Osteocyte (in vitro differentiated cells): ENCODE results near the gene TBX3. TPM values are rescaled to one million over a fixed set of nuclear protein-coding genes. Genes with fewer than 3 reads are reported as not detected.

ENCODE experiments used
- DNase-seq: peaks from one replicate; pipeline ENCODE4 v3.0.0; 2021; ENCODE audit warnings: mixed read lengths; ENCODE audit not compliant: unreplicated experiment; ENCODE audit errors: extremely low spot score
- H3K27ac Mint-ChIP-seq: one replicate; pipeline ENCODE4 v1.8.0; 2021; ENCODE audit warnings: mild to moderate bottlenecking, mixed read lengths; ENCODE audit not compliant: unreplicated experiment
- H3K27me3 Mint-ChIP-seq: one replicate; pipeline ENCODE4 v1.8.0; 2021; ENCODE audit warnings: mixed read lengths; ENCODE audit not compliant: unreplicated experiment
- H3K36me3 Mint-ChIP-seq: one replicate; pipeline ENCODE4 v1.8.0; 2021; ENCODE audit warnings: mixed read lengths; ENCODE audit not compliant: unreplicated experiment
- H3K4me1 Mint-ChIP-seq: one replicate; pipeline ENCODE4 v1.8.0; 2021; ENCODE audit warnings: mixed read lengths; ENCODE audit not compliant: unreplicated experiment
- H3K4me3 Mint-ChIP-seq: one replicate; pipeline ENCODE4 v1.8.0; 2021; ENCODE audit warnings: mild to moderate bottlenecking, moderate library complexity, mixed read lengths; ENCODE audit not compliant: unreplicated experiment
- H3K9me3 Mint-ChIP-seq: one replicate; pipeline ENCODE4 v1.8.0; 2021; ENCODE audit warnings: mixed read lengths; ENCODE audit not compliant: unreplicated experiment
- total RNA-seq: library from RNA; stranded (reverse); gene quantifications from 2 replicates; pipeline ENCODE4 v1.2.1, GENCODE V29; 2021
- TF ChIP-seq, protein P1 (sequence below): fragments of 200-600 bp; sonication (generic); IDR thresholded peaks from 2 replicates; pipeline ENCODE4 v1.5.0; 2021; ENCODE audit warnings: antibody characterized with exemption, mild to moderate bottlenecking, moderate library complexity

Gene TBX3
- total RNA-seq, 1 donor from 2014 or later = 0.91 TPM

DNA sequence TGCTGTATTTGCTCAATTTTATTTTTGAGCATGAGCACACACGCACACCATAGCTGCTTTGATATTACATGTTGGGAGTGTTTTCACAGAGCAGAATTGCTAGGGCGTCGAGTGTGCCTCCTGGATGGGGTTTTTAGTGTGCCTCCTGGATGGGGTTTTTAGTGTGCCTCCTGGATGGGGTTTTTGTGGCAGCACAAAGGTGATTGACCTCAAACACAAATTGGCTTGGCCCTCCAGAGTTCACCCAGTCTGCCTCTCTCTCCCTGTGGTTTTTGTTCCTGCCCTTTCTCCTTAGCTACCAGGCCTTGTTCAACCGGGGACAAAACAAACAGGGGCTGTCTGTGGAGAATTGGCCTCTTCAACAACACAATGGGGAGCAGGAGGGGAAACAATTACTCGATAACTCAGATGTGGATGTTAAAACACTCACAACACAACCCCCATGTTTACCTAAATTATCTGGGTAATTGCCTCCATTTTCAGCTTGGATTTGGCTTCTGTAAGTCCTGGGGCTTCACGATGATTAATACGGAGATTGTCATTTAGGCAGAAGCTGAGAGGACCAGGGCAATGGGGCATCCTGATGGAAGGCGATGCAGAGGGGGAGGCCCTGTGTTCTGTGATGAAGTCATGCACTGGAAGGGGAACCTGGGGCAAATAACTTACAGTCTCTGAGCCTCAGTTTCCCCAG is 26.9 kb downstream of the TBX3 start:
- DNase-seq = no peak
- TF ChIP-seq, protein P1, sequence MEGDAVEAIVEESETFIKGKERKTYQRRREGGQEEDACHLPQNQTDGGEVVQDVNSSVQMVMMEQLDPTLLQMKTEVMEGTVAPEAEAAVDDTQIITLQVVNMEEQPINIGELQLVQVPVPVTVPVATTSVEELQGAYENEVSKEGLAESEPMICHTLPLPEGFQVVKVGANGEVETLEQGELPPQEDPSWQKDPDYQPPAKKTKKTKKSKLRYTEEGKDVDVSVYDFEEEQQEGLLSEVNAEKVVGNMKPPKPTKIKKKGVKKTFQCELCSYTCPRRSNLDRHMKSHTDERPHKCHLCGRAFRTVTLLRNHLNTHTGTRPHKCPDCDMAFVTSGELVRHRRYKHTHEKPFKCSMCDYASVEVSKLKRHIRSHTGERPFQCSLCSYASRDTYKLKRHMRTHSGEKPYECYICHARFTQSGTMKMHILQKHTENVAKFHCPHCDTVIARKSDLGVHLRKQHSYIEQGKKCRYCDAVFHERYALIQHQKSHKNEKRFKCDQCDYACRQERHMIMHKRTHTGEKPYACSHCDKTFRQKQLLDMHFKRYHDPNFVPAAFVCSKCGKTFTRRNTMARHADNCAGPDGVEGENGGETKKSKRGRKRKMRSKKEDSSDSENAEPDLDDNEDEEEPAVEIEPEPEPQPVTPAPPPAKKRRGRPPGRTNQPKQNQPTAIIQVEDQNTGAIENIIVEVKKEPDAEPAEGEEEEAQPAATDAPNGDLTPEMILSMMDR = no peak
- H3K9me3 Mint-ChIP-seq = no peaks in the 10 kb centered on the region
- H3K4me1 Mint-ChIP-seq = no peaks in the 10 kb centered on the region
- no peaks in the 10 kb centered on the region for H3K27me3 Mint-ChIP-seq
- H3K4me3 Mint-ChIP-seq = no peak overlapping the region
- no peaks in the 10 kb centered on the region for H3K36me3 Mint-ChIP-seq
- no peak overlapping the region for H3K27ac Mint-ChIP-seq

DNA sequence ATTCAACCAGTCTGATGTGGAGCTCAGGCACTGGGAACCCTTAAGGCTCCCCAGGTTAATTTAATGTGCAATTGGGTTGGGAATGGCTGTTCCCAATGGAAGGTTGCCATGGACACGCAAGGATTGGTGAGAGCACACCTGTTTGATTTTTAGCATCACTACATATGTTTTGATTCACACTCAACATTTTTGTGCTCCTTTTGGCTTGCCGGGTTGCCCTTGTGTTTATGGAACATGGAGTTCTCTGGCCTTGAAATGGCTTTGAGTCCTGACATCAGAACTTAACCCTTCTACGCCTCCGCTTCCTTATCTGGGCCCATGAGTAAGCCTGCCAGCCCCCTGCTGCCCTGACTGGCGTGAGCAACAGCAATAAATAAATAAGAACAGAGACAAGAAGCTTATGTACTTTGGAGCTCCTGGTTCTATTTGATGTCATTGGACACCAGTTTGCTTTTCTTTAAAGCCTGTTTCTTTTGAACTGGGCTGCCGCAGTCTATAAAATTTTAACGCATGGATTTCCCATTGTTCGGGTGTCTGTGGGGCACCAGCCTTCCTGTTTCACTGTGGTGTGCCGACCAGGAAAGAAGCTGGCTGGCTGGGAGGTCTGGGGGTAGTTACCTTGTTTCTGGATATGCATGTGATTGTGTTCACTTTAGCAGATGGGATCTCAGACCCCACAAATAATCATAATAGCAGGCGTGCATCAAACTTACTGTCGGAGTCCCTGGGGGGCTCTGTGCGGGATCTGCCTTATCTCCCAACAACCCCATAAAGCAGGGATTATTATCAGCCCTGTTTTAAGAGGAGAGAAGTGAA is 27.8 kb downstream of the TBX3 start:
- Mint-ChIP-seq H3K4me3 (no peak overlapping the region), H3K36me3 (no peaks in the 10 kb centered on the region), H3K4me1 (no peaks in the 10 kb centered on the region), H3K27me3 (no peaks in the 10 kb centered on the region), H3K9me3 (no peaks in the 10 kb centered on the region), H3K27ac (no peak overlapping the region)
- DNase-seq = no peak
- TF ChIP-seq, protein P1 = no peak

DNA sequence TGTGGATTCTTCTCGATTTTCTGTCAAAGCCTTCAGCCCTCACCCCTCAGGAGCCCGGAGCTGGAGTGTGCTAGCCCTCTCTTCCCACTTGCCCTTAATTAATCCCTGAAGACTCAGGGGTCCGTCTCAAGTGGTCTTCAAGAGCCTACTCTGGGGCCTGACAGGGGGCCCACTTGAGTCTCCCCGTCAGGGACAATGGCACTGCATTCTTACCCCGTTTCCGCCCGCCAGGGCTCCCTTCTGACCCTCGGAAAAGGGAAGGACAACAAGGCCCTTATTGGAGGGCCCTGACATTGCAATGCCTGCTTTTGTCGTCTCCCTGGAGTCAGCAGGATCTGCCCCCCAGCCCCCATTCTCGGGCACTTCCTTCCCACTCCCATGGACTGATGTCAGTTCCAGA is 34.4 kb downstream of the TBX3 start:
- Mint-ChIP-seq H3K4me3 (no peak overlapping the region), H3K27me3 (no peaks in the 10 kb centered on the region), H3K9me3 (no peaks in the 10 kb centered on the region), H3K4me1 (no peaks in the 10 kb centered on the region), H3K36me3 (no peaks in the 10 kb centered on the region), H3K27ac (no peak overlapping the region)
- DNase-seq = no peak
- TF ChIP-seq, protein P1 = no peak

DNA sequence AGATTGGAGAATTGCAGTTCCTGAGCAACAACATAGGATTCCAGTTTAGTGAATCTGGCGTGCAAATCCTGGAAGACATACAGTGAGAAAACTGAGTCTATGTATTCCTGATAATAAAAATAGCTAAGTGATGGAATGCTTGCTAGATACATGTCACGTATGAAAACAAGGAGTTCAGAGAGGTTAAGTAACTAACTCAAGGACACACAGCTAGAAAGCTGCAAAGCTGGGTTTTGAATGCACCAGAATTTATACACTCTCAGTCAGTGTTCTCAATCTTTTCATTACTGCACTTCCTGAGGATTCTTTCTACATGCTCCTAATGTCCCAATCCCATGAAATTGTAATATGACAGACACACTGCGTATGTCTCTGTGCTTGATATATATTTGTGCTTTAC is 35.3 kb downstream of the TBX3 start:
- Mint-ChIP-seq H3K36me3 (no peaks in the 10 kb centered on the region), H3K9me3 (no peaks in the 10 kb centered on the region), H3K27me3 (no peaks in the 10 kb centered on the region), H3K27ac (no peak overlapping the region), H3K4me3 (no peak overlapping the region), H3K4me1 (no peaks in the 10 kb centered on the region)
- TF ChIP-seq, protein P1 = no peak
- DNase-seq = no peak

DNA sequence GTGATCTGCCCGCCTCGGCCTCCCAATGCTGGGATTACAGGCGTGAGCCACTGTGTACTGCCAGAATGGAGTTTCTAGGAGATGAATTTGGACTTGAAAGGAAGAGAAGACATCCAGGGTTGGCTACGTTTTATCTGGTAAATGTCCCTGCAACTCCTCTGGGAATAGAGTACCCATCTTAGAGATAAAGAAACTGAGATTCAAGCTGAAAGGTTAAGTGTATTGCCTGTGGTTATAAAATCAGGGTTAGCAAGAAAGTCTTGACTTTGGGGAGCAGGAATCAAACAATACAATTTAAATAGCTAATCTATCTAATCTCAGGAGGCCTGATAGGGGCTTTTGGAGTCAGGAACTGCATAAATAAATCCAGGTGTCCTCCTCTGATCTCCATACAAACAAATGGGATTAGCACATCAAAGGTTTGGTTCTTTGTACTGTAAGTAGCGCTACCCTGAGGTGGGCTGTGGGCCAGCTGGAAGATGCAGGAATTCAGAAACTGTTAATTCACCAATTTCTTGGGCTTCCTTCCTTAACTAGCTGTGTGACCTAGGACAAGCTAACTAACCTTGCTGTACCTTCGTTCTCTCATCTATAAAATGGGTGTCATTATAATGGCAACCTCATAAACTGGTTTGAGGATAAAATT is 45.1 kb downstream of the TBX3 start:
- no peak overlapping the region for H3K27ac Mint-ChIP-seq
- H3K4me1 Mint-ChIP-seq = no peaks in the 10 kb centered on the region
- no peaks in the 10 kb centered on the region for H3K36me3 Mint-ChIP-seq
- no peak overlapping the region for H3K4me3 Mint-ChIP-seq
- no peaks in the 10 kb centered on the region for H3K27me3 Mint-ChIP-seq
- no peak for DNase-seq
- no peaks in the 10 kb centered on the region for H3K9me3 Mint-ChIP-seq
- TF ChIP-seq, protein P1 = no peak
